ENCODE results near the gene PLCB1.

PLCB1 gene

DNA sequence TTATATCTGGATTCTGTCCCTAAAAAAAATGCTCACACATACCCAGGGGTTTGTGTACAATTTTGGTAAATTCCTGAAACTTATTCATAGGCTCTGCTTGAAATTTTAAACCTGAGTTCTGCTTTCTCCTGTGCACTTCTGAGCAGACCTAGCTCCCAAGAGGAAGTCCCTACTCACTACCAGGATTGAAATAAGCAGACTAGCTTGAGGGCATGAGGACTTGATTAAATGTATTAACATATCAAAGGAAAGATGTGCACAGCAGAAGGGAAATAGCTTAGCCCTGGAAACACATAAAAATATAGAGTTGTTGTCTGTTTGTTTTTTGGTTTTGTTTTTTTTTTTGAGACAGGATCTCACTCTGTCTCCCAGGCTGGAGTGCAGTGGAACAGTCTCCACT lies 785.0 kb downstream of the PLCB1 start:
- DNase-seq, result no peak

DNA sequence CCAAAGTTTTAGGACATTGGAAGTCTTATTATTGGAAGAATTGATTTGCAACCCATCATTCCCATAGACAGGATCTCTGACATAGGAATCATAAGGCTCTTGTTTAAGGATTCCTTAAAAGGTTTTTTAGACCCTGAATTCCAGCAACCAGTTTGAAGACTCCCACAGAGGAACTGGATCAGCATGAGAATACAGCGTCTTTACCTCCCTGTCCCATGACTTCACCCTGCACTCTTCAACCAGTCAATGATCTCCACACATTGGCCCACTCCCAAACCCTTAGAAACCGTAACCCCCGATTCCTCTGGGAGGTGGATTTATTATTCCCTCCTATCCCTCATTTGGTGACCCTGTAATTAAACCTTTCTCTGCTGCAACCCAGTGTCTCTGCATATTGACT lies 786.1 kb downstream of the PLCB1 start:
- no peak for DNase-seq

DNA sequence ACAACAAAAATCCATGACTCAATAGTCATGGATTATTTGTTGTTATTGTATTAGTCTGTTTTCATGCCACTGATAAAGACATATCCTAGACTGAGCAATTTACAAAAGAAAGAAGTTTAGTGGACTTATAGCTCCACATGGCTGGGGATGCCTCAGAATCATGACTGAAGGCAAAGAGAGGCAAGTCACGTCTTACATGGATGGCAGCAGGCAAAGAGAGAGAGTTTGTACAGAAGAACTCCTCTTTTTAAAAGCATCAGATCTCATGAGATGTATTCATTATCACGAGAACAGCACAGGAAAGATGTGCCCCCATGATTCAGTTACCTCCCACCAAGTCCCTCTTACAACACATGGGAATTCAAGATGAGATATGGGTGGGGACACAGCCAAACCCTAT lies 792.5 kb downstream of the PLCB1 start:
- no peak for DNase-seq

DNA sequence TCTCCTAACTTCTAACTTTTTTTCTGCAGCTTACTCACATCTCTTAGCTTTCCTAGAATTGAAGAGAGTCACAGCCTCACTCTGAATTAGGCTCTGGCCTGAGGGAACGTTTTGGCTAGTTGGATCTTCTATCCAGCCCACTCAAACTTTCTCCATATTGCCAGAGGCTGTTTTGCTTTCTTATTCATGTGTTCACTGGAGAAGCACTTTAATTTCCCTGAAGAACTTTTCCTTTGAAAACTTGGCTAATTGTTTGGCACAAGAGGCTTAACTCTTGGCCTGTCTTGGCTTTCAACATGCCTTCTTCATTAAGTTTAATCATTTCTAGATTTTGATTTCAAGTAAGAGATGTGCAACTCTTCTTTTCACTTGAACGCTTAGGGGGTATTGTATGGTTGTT lies 798.7 kb downstream of the PLCB1 start:
- DNase-seq, result no peak

DNA sequence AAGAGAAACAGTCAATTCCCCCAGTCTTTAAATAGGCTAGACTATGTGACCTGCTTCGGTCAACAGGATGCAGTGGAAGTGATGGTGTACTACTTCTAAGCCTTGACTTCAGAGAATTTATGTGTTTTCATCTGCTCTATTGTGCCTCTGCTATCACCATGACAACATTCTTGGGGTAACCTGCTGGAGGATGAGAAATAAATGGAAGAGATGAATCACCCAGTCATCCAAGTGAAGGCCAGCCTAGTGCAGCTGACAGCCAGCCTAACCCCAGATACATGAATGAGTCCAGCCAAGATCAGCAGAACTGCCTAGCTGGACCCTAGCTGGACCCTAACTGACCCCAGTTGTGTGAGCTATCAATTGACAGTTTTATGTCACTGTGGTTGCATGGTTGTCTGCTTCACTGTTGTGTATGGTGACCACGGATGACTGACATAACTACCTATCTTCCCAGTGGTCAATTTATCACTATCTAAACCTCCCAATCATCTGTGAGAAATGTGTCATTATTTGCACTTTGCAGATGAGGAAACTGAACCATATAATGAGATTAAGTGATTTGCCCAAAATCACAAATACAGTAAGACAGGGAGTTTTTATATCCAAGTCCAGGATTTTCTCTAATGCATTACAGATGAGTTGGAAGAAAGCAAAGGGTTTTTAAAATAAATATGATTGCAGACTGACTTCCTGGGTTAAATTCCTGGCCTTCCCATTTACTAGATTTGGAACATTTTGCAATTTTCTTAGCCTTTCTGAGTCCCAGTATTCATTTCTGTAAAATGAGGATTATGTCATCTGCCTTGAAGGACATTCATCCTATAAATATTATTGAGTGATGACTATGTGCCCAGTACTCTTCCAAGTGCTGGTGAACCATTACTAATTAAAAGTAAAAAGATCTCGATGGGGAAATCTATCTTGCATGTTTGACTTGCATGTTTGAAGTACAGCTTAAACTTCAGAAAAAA lies 800.4 kb downstream of the PLCB1 start:
- DNase-seq, result no peak

DNA sequence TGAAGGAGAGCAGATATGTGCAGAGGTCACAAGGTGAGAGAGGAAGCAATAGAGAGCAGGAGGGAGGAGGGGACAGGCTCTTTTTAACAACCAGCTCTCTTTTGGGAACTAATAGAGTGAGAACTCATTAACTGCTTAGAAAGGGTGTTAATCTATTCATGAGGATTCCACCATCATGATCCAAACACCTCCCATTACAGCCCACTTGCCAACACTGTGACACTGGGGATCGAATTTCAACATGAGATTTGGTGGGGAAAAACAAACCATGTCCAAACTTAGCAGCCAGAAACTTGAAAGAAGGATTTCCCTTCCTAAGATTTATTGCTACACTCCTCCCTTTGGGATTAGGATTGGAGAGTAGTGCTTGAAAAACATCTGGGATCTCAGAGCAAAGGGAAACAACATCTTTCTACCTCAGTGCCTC lies 801.3 kb downstream of the PLCB1 start:
- DNase-seq, result no peak

DNA sequence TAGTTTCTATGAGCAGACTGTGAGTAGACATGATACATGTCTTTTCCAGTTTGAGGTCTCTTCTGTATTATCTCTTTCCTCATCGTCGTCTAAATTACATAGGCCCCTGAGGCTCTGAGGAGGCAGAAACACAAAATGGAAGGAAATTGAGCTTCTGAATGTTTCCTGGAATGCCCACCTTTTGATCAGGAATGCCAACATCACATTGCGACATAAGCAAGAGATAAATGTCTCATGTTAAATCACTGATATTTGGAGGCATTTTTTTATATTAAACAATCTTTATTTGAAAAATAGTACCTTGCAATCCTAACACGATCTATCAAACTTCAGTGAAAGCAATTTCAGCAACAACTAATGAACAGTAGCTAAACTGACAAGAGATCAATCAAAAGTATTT lies 802.3 kb downstream of the PLCB1 start:
- no peak for DNase-seq
